Activated CD4-positive, alpha-beta T cell treated with anti-CD3 and anti-CD28 coated beads, Interleukin-2, amount 50 U/mL, for 24 hours (primary cell): ENCODE measurements around the gene UMPS.
"Not testable (repeated sequence)": the region's sequence is repeated elsewhere in the genome, so short reads cannot be mapped to it uniquely, and the experiment has no call there.

Experiments
- DNase-seq, 2 donors: peaks; one replicate each; pipeline ENCODE4 v3.0.0-alpha.2; 2020; ENCODE audit warnings: low read depth in 1 of 2, low spot score in 1 of 2

UMPS gene

GRCh38 chr3:124777762-124778470, 47.7 kb downstream of the UMPS start:
- DNase-seq: no peak

- no peak for DNase-seq
These were observed 48.9 kb downstream of the UMPS start for GRCh38 chr3:124779116-124779515.

DNA sequence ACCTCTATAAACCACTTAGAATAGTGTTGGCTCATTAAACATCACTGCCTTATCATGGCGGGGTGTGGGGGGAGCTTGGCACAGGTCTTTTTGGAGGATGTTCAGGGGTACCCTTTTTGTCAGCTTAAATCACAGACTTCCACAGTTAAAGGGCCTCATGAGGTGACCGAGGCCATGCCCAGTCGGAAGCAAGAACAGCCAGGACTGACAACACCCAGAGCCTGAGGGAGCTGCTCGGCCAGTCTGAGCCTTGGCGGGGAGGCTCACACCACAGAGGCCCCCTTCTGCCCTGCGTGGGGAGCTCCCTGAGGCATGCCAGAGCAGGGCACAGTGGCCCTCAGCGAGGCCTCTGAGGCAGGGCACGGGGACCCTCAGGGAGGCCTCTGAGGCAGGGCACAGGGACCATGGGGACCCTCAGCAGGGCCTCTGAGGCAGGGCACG, 49.5 kb downstream of the UMPS start:
- no peak for DNase-seq

- no peak for DNase-seq
These were observed 50.1 kb downstream of the UMPS start for GRCh38 chr3:124780356-124780755.

DNA sequence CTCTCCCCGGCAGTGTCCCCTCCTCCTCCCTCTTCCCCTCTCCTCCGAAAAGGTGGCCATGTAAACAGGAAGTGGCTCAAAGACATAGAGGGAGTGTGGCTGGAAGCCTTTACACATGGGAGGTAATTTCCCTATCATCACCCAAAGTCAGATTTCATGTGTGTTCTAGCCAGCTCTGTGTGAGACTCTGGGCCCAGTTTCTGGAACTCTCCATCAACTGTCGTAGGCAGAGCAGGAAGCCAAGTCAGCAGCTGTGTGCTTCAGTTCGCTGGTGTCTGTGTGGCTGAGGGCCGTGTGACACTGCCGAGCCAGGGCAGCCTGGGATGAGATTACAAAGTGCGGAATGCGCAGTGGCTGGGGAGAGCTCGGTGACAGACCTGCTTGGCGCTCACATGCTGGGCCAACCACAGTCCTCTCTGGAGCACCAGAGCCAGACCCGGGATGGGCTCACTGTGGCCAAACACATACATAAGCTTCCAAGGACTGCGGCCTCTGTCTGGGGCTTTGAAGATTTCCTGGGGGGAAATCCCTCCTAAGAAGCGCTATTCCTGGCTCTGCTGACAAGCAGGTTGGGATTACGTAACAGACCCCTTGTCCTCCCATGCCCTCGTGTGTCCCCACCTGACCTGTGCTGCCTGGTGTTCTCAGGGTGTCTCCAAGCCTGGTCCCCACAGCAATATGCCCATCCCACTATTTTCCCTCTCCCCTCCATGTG, 50.7 kb downstream of the UMPS start:
- no peak for DNase-seq

- DNase-seq: no peak
These were observed 51.5 kb downstream of the UMPS start for GRCh38 chr3:124781476-124782376.

DNA sequence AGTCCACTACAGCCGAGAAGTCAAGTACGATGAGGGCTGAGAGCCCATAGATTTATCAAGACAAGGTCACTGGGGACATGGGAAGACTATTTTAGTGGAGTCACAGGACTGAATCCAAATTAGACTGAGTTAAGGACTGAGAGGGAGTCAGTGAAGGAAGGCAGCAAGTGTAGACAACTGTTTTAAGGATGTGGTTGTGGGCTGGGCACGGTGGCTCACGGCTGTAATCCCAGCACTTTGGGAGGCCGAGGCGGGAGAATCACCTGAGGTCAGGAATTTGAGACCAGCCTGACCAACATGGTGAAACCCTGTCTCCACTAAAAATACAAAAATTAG, 52.1 kb downstream of the UMPS start:
- DNase-seq: not testable (repeated sequence)

GRCh38 chr3:124783696-124784095, 53.4 kb downstream of the UMPS start:
- no peak for DNase-seq

DNA sequence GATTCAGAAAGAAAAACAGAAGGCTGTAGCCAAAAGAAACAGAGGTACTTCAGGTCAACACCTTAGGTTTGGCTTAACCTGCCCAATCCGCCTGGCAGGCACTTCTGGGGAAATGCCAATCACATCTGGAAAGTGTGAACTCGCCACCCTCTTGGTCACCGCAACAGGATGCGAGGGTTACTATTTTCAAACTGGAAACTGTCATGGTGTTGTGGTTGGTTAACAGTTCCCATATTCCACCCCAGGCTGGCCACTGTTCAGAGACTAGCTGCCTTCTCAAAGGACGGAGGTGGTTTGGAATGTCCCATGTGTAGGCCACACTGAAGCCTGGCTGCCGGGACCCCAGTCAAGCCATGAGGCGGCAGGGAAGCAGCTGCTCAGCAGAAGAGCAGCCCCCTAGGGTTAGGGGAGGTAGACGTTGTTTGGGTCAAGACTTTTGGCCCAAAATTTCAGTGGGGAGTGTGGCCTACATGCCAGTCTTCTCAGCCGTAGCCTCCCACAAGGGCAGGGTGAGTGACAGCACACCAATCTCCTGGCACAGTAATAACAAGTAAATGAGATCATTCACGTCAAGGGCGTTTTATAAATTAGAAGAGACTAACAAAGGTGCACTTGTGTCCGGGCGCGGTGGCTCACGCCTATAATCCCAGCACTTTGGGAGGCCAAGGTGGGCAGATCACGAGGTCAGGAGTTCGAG, 54.6 kb downstream of the UMPS start:
- DNase-seq: no peak

GRCh38 chr3:124785973-124786372, 55.7 kb downstream of the UMPS start:
- DNase-seq: no peak

GRCh38 chr3:124786511-124787241, 56.4 kb downstream of the UMPS start:
- no peak for DNase-seq

DNA sequence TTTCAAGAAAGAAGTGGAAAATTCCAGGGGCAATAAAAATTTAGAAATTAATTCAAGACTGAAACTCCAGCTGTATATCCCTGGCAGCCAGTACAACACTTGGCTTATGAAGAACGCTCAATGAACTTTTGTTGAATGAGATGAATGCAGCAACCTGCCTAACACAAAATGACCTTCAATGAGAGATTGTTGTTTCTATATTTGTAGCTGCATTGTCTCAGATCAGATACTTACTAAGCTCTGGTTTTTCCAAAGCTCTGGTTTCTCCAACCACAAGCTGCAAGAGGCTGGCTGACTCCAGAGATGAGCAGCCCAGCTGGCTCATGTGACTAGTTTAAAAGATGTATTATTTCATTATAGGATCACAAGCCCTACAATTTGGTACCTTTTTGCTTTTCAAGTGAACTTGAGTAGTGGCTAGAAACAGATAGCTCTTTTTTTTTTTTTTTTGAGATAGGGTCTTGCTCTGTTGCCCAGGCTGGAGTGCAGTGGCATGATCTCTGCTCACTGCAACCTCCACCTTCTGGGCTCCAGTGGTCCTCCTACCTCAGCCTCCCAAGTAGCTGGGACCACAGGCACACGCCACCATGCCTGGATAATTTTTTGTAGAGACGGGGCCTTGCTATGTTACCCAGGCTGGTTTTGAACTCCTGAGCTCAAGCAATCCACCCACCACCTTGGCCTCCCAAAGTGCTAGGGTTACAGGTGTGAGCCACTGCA, 57.4 kb downstream of the UMPS start:
- no peak for DNase-seq

- DNase-seq: no peak
These were observed 58.0 kb downstream of the UMPS start for GRCh38 chr3:124788254-124788745.

DNA sequence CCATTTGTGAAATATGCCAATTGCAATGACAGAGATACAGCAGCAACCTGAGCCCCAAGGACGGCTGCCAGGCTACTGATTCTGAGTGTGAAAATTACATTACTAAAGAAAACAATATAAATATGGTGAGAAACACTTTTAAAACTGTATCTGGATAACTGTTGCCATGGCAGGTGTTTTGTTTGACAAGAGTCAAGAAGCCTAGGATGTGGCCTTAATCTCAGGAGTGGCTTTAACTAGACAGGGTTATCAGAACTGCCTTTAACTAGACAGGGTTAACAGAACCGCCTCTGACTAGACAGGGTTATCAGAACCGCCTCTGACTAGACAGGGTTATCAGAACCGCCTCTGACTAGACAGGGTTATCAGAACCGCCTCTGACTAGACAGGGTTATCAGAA, 58.9 kb downstream of the UMPS start:
- DNase-seq: not testable (repeated sequence)

GRCh38 chr3:124791142-124791541, 60.9 kb downstream of the UMPS start:
- DNase-seq: no peak

DNA sequence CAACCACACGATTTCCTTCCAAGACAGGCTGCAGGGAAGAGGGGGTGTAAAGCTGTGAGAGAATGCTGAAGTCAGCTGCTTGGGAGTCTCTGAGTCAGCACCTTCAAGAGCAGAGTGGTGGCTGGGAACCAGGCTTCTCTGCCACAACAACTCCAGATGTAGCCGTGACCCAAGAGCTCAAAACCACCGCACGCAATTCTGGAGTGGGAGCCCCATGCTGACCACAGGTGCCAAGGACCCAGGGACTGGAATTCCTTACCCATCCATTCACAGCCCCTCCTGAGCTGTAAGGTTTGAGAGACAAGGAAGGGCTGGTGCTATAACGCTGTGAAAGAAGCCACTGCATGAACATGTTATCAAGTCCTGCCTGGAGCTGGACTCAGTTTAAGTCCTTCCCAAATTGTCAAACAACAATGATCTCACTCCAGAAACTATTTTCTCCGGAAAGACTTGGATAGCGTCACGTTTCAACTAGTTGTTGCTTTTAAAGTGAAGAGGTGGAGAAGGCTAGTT, 61.4 kb downstream of the UMPS start:
- no peak for DNase-seq

DNA sequence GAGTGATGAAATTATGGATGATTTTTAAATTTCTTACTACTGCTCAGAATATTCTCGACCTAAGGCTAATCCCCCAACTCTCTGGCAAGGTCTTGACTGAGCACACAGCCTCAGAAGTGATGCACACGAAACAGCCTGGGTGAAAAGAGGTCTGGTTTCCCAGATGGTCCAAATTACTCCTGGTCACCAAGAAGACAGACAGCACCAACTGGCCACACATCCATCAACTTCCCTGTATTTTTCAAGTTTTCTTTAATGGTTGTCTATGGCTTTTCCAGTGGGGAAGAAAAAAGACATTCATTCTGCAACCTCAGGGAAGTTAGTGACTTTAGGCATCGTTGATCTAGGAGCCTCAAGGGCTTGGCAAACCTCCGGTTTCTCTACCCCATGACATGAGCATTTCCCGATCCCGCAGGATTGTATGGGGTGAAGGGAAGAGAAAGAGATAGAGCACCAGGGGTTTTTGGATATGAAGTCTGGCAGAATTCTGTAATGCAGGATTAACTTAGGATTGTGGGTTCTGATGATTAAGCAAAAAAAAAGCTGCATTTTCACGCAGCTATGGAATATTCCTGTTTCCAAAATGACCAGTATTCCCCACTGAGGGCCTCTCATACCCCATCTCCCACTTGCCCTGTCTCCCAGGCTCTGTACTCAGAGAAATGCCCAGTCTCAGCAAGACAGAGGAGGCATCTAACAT, 62.2 kb downstream of the UMPS start:
- no peak for DNase-seq

- DNase-seq: no peak
These were observed 62.9 kb downstream of the UMPS start for GRCh38 chr3:124793054-124793739.
